Measurements from ENCODE around the gene EPHA1.

The EPHA1 gene

DNA sequence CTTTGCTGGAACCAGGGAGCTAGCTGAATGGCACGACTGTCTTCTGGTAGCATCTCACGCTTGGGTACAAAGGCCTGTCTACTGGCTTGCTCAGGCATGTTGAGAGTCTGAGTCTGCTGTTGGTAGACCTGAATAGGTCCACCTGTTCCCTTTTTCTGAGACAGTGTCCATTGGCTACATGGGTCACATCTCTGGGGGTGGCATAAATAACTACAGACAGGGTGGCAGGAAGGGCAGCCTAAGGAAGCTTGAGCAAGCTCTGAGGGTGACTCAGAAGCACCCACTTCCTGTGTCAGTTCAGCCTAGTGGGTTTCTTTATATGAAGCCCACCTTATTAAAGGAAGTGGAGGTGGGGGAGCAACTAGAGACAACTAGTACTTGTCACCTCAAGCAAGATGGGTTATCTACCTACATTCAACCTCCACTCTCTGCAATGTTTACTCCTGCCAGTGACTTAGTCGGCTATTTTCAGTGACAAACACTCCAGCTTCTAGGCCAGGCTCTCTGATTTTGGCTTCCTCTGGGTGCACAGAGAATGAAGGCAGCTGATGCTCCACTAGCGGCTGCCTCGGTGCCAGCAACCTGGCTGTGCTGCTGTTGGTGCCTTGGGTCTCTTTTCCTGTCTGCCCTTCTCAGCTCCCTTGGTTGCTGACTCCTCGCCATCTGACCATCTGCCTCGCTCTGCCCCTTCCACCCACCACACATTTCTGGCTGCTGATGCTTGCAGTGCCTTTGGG is 33.2 kb downstream of the EPHA1 start:
- in situ Hi-C loops (cut with MboI; ENCODE audit: low sequenced_read_pairs) = no loop called here

DNA sequence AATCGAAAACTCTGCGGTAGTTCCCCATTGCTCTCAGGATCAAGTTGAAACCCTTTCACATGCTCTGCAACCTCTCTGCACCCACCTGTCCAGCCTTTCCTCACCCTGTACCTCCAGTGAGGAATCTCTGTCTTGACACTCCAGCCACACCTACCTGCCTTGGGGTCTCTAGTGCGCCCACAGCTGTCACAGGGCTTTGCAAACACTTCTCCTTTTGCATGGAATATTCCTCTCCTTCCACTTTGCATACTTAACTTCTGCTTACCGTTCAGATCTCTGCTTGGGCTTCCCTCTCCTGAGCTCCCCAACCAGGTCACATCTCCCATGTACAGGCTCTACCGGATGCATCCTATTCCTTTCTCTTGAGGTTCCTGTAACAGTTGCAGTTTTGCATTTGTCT is 34.1 kb downstream of the EPHA1 start:
- in situ Hi-C loops (cut with MboI; ENCODE audit: low sequenced_read_pairs) = no loop called here

DNA sequence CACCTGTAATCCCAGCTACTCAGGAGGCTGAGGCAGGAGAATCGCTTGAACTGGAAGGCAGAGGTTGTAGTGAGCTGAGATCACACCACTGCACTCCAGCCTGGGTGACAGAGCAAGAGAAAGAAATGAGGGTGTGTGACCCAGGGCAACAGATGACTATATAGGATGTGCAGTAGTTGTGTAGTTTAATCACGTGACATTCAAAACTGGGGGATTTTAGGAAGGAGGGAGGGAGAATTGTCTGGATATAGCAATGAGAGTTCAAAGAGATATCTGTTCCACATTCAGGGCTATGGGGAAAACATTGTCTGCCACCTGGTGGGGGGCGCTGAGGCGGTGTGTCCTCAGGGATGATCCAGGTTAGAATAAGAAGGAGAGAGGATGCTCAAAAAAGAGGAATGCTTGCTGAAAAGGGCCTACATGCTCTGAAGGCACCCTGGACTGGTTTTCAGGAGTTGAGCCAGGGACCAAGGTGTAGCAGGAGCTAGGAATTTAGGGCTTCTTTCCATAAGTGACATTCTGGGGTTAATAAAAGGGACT is 35.3 kb downstream of the EPHA1 start:
- in situ Hi-C loops (cut with MboI; ENCODE audit: low sequenced_read_pairs) = no loop called here

DNA sequence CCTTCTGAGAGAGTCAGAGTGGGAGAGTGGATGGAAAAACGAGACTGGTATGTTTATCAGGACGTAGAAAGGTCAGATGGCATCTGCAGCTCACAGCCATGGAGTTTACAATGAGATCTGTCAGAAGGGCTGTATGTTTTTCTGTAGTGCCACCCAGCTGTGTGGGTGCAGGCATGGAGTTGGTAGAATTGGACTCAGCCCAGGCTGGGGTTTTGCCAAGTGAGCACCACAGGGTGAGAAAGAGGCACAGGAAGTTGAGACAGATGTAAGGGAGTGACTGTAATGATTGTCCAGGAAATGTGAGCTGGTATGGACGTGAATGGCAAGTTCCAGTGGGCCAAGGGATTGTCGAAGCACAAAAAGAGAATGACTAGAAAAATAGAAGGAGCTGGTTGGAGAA is 36.6 kb downstream of the EPHA1 start:
- in situ Hi-C loops (cut with MboI; ENCODE audit: low sequenced_read_pairs) = no loop called here

DNA sequence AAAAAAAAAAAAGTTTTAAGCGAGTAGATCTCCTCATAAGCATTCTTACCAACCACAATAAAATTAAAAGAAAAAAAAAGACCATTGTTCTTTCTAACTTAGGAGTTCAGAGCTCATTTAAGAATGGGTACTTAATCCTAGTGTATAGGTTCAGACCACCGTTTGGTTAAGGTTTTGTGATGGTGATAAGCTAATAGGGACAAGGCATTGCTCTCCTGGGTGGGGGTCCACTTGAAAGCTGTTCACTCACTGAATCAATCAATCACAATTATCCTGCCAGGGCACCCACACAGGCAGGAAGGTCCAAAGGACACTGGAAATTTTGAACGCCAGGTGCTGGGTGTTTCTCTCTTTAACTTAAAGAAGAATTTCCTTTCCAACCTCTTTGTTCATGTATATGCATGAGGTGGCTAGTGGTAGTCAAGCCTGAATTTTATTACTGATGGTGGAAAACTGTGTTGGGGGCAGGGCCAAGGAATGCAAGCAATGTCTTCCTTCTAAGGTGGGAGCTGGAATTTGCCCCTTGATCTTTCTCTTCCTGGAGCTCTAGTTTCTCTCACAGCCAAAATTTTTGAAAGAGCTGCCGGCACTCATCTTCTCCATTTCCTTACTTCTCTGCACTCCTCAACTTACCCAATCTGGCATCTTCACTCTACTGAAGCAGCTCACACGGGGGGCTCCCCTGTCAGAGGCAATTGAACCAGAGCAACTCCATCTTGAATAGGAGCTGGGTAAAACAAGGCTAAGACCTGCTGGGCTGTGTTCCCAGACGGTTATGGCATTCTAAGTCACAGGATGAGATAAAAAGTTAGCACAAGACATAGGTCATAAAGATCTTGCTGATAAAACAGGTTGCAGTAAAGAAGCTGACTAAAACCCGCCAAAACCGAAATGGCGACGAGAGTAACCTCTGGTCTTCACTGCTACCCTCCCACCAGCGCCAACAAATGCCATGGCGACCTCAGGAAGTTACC is 38.7 kb downstream of the EPHA1 start:
- in situ Hi-C loops (cut with MboI; ENCODE audit: low sequenced_read_pairs) = no loop called here

DNA sequence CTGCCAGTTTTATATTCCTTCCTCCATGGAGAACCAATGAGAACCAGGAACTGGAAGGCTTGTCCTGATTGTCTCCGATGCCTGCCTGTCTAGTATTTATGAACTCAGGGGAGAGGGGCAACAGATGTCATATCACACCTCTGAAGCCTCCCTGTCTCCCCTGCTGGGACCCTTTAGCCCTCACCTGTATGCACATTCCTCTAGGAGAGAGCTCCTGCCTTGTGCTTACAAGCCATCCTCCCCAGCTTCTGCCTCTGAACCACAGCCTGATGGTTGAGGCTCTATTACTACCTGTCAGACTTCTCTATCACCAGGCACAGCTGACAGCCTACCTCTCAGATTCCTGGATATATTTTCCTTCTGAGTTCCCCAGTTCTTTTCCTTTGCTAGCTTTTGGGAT is 40.3 kb downstream of the EPHA1 start:
- in situ Hi-C loops (cut with MboI; ENCODE audit: low sequenced_read_pairs) = no loop called here

DNA sequence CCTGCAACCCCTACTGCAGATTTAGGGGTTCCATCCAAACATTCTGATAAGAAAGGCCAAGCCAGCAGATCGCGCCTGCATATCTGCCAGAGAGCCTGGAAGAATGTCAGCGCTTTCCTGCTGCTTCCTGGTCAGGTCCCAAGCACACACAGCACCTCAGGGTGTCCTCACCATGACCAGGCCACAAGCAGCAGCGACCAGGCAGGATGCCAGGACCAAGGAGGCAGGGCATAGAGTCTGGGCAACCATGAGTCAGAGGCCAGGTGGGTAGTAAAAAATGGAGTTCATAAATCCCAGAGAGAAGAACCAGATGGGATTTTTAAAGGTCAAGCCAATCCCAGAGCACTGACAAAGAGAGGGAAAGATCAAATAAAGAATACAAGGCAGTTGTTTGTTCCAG is 40.7 kb downstream of the EPHA1 start:
- in situ Hi-C loops (cut with MboI; ENCODE audit: low sequenced_read_pairs) = no loop called here

DNA sequence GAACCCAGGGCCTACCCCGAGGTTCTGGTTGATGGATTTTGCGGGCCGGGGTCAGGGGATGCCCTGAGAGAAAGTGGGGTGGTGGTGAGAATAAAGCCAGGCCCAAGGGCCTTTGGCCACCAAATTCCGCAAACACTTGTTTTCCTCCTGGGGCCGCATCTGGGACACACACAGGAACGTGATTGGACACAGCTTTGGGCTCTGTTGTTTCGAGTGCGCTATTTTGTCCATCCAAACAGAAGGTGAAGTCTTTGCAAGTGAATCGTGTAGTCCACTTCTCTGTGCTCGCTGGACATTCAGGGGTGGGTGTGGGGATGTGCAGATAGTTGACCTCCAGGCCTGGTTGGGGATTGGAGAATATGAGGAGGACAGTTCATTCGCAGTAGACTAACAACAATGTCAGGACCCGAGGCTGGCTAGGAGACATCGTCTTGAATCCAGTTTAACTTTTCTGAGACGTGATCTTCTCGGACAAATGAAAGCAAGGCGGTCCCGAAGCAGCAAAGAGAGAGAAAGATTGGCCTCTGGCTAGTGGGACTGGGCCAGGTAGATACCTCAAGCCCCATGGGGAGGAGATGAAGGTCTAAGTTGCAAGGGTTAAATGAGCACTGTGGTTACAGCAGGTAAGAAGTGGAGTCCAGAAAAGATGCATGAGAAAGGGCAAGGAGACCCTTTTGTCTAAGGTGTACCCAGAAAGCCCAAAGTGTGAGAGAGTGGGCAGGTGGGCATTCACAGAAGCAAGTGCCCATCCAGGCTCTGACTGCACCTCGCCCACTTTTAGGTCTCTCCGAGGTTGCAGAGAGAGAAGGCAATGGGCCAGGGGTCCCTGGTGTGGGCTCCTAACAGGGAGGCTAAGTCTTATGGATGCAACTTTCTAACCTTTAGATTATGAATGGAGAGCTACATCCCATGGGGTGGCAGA is 45.4 kb downstream of the EPHA1 start:
- in situ Hi-C loops (cut with MboI; ENCODE audit: low sequenced_read_pairs) = no loop called here

DNA sequence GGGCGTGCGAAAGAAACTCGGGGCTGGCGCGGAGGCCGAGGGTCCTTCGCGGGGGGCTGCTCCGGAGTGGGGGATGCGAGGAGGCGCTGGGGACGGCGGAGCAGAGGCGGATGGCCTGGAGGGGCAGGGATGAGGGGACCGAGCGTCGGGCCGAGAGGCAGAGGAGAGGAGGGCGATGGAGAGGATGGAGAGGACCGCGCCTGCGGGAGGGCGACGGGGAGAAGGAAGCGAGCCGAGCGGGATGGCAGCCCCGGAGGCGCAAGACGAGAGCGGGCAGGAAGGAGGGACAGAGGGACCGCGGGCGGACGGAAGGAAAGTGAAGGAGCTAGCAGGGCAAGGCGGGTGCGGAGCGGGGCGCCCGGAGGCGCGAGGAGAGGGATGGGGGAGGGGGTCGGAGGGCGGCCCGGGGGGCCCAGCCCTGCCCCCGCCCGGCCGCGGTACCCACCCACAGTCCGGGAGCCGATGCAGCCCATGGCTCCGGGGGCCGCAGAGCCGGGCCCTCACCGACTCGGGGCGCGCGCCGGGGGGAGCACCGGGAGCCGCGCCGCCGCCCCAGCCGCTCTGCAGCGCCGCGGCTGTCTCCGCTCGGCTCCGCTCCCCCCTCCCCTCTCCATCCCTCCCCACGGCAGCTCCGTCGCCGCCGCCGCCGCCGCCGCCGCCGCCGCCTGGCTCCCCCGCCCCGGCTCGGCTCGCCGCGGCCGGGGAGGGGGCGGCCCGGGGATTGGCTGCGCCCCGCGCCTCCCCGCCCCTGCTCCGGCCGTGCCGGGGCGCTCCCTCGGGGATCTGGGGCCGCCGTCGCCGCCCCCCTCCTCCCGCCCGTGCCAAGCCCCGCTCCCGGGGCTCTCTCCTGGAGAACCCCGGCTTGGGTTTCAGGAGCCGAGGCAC is 46.3 kb downstream of the EPHA1 start, which contains the start of gene FAM131B:
Gene FAM131B, minus strand, starts transcription at position 583 of the 885 bp plus-strand sequence. Its CDS starts 110 bp downstream, at position 473.
- in situ Hi-C loops (cut with MboI; ENCODE audit: low sequenced_read_pairs) = no loop called here

DNA sequence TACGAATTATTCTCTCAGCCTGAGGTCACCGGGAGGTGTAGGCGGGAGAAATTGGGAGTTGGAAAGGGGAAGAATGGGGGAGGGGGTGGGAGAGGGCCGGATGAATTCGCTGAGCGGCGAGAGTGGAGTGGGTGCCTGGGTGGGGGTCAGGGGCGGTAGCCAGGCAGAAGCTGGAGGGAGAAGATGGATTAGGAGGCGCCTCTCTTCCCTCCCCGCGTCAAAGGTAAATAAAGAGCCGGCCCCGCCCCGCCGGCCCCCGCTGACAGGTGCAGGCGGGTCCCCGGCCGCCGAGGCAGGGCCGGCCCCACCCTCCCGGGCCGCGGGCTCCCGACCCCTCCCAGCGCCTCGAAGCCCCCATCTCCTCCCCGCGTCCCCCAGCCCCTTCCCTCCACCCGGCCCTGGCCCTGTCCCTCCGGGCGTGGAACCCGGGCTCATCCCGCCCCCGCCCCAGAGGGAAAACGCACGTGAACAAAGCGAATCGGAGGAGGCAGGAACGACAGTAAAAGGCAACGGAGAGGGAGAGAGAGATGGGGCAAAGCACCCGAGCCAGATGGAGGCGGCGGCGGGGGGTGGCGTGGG is 47.0 kb downstream of the EPHA1 start:
- in situ Hi-C loops (cut with MboI; ENCODE audit: low sequenced_read_pairs) = no loop called here

DNA sequence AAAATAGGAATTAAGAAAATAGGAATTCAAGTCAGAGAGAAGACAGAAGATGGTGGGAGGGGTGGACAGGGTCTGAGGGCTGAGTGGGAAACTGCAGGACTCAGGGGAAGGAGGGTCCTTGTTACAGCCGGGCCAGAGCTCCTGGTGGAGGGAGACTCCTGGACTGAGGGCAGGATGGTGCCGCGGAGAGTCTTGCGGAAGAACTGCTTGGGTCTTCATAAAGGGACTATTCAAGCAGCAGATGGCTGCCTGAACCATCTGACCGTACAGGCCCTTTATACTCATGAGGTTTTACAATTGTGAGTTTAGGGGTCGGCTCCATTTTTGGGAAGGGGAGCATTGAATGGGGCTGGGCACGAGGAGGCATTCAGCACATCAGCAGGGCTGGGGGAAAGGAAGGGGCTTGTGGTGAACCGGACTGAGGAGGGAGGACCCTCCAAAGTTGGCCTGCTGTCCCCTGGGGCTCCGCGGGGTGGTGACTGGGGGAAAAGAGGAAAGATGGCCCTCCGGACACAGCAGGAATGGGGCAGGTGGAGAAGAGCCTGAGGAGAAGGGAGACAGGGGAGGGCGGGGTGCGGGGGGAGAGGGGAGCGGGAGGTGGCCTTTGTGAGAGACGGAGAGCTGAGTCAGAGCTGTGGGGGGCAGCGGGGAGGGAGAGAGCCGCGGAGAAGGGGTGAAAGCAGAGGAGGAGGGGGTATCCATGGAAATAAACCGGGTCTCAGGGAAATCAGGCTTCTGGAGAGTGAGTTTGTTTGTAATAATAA is 47.7 kb downstream of the EPHA1 start:
- in situ Hi-C loops (cut with MboI; ENCODE audit: low sequenced_read_pairs) = no loop called here

DNA sequence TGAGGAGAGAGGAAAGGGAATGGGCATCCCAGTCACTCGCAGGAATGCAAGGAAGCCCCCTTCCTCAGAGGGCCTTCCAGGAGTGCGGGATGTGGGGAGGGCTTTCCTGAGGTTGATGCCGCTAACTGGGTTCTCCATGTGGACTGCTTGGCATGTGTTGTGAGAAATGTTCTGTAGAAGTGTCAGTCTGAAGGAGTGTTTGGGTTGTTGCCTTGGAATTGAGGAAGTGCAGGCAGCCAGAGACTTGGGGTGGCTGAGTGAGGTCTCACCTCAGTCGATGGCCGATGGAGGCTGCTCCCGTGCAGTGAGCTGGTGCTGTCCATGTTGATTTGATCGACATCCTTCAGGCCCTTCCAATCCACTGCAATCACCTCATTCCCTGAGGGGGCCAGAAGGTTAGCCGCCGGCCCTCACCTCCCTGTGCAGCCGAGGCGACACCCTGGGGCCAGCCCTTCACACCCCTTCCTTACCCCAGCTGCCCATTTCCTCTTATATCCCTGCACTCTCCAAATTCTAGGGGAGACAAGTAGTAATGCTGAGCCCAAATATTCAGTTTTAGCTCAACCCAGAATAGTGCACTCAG is 48.8 kb downstream of the EPHA1 start:
- in situ Hi-C loops (cut with MboI; ENCODE audit: low sequenced_read_pairs) = no loop called here

DNA sequence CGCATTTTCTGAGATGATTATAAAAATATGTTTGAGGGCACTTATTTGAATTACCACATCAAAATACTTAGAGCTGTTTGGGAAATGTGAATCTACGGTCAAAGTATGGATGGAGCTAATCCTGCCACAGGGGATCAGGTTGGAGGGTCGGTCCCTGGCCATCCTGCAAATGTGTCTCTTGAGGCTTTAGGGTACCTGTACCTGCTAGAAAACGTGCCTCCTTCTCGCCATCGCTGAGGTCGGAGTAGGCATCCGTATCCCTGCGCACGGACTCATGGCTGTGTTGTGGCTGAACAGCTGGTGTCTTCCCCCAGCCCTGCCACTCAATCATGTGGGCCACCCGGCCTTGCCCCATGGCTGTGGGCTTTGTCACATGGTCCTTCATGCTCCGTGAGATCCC is 50.0 kb downstream of the EPHA1 start:
- in situ Hi-C loops (cut with MboI; ENCODE audit: low sequenced_read_pairs) = no loop called here

DNA sequence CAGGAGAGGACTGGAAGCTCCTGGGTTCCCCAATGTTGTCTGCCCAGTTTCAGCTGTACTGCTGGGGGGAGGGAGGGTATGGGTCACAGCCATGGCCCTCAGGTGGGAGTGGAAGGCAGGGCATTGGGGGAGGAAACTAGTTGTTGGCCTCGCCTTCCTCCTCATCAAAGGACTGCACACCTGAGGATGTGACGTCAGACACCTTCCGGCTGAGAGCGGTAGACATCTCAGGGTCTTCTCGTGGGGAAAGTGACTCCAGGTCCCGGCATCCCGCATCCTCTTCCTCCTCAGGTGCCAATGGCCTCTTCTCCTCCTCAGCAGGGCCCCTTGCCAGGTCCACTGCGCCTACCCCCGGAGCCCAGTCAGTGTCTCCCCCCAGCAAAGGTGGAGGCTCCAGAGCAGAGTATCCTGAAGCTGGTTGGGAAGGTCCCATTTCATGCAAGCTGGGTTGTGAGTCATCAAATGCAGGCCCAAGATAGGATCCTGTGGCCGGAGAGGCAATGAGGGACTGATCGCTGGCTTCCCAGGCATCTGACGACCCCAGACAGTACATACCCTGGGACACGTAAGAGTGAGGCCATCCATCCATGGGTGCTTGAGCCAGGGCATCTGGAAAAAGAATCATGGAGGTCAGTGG is 52.1 kb downstream of the EPHA1 start:
- in situ Hi-C loops (cut with MboI; ENCODE audit: low sequenced_read_pairs) = no loop called here

DNA sequence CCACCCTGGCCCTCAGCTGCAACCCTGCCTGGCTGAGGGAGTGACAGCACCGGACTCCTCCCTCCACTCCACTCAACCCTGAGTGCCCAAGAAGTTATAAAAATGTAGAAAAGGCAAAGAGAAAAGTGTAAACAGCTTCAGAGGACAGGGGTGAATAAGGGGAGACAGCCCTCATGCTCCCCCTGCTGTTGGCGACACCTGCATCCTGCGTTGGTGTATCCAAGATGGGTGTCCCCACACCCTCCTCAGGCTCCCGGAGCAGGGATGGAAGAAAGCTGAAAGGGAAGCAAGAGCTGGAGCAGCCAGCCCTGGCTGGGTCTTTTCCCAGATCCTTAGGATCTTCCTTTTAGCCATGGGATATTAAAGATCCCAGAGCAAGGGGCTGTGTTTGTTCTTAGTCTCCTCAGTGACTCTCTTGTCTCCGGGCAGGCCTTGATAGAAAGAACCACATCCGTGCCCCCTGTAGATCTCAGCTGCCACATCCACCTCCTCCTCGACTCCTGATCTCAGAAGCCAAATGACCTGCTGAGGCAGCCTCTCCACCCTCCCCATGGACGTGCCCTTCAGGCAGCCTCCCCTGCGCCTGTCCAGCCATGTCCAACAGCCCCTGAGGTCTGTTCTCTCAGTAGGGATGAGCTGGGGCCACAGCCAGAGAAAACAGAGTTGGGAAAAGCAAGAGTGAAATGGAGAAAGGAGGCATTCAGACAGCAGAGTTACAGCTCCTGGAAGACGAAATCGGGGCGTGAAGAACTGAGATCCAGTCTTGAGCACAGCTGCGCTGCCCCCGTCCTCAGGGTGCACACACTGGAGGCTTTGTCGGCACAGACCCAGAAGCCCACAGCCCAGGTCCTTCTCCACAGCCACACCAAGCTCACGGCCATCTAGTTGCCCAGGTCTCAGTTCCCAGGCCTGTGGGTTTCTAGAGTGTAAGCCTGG is 52.9 kb downstream of the EPHA1 start:
- in situ Hi-C loops (cut with MboI; ENCODE audit: low sequenced_read_pairs) = no loop called here

DNA sequence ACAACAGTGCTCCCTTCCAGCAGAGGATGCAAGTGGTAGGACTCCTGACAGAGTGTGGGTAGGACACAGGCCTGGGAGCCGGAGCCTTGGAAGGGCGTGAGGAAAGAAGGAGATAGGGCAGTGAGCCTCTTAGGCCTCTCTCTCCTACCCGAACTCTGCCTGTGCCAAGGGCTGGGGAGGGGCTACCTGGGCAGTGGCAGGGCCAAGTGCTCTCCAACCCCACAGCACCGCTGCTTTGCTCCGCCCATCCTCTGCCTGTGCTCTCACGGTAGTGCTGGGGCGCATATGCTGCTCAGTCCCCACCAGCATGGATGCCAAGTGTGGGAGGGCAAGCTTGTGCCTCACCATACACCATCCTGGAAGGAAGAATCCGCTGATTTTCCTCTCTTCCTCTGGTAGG is 53.7 kb downstream of the EPHA1 start:
- in situ Hi-C loops (cut with MboI; ENCODE audit: low sequenced_read_pairs) = no loop called here

DNA sequence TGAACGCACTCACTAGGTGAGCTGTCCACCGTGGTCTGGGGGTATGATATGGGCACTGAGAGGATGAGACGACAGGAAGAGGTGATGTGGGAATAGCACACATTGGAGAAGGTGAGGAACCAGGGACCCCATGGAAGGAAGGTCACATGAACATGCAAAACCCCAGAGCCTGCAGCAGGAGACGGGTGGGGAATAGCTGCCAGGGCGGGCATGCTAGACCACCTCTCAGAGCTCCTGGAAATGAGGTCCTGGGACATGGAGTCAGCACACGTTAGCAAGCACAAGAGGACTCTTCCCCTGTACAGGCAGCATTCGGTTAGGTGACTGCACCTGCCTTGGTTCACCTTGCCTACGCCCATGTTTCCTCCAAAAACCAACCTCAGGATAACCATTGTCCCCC is 54.3 kb downstream of the EPHA1 start:
- in situ Hi-C loops (cut with MboI; ENCODE audit: low sequenced_read_pairs) = no loop called here

Data from HL-60/S4 (cell line).